Vagina (tissue), 2 donors: ENCODE data around the gene TAGLN3. TPM values are rescaled to one million over a fixed set of nuclear protein-coding genes. Genes with fewer than 3 reads are reported as not detected.

Experiments used
- DNase-seq, 2 donors: peaks; one replicate each; pipeline ENCODE4 v3.0.0-alpha.2; 2017; ENCODE audit errors: extremely low spot score in 2 of 2
- H3K27ac ChIP-seq: fragments of 200-600 bp; sonication (generic); one replicate; pipeline ENCODE4 v1.5.1; 2019
- H3K27me3 ChIP-seq: fragments of 200-600 bp; sonication (generic); one replicate; pipeline ENCODE4 v1.5.1; 2019
- H3K36me3 ChIP-seq, 2 donors: fragments of 200-600 bp; sonication (generic); one replicate each; pipeline ENCODE4 v1.5.1; 2017 to 2019
- H3K4me1 ChIP-seq: fragments of 200-600 bp; sonication (generic); one replicate; pipeline ENCODE4 v1.5.1; 2019
- H3K4me3 ChIP-seq, 2 donors: fragments of 200-600 bp; sonication (generic); 1 replicate in 1 of 2; 2 replicates in 1 of 2; pipeline ENCODE4 v1.5.1; 2016 to 2019
- H3K9me3 ChIP-seq: fragments of 200-600 bp; sonication (generic); one replicate; pipeline ENCODE4 v1.5.1; 2019
- POLR2A ChIP-seq, 2 donors: fragments of 450-650 bp; IDR thresholded peaks; one replicate each; pipeline ENCODE4 v1.6.1; 2017; ENCODE audit warnings: antibody characterized with exemption in 2 of 2, mild to moderate bottlenecking in 2 of 2, moderate library complexity in 2 of 2
- POLR2AphosphoS5 ChIP-seq, 2 donors: sonication (generic); formaldehyde crosslinking; IDR thresholded peaks; one replicate each; pipeline ENCODE4 v1.9.0; 2017; ENCODE audit warnings: antibody characterized with exemption in 2 of 2, mild to moderate bottlenecking in 2 of 2, low read depth in 1 of 2; ENCODE audit not compliant: insufficient read depth in 1 of 2
- intact Hi-C: fragments of 100-400 bp; cut with DNase I; formaldehyde crosslinking; loops from one replicate; pipeline ENCODE4 v1.15.1; 2023
- total RNA-seq: library from RNA; depleted of rRNA; stranded (reverse); fragments of >200 nt; gene quantifications from one replicate; pipeline ENCODE4 v1.2.3, GENCODE V29; 2016
- TF ChIP-seq, protein P1 (sequence below), 3 experiments: fragments of 450-650 bp in 2 of 3; fragments of 200-600 bp in 1 of 3; sonication (generic) in 1 of 3; IDR thresholded peaks; one replicate each; pipeline ENCODE4 v1.5.1; 2017 to 2019; ENCODE audit warnings: antibody characterized with exemption in 3 of 3, mild to moderate bottlenecking in 2 of 3, moderate library complexity in 2 of 3

The TAGLN3 gene
- total RNA-seq, 1 donor from 2014 or later: 3.9 TPM

DNA sequence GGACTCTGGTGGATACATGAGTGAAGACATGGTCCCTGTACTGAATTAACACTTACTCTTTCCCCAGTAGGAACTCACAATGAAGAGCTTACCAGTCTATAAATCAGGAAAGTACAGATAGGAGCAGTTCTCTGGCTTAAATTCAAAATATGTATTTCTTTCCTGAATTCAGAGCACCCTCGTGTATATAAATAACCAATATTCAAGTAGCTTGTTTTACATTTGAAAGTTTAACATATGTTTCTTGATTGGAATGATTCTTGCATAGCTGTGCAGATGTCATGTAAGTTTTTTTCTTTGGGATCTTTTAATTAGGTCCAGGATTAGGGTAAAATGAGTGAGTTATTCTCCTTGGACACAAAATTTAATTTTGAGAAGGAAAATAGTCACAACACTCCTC lies 21.0 kb downstream of the TAGLN3 start:
- intact Hi-C loops: no loop called here
- Histone ChIP-seq H3K27ac (no peak overlapping the region), H3K4me3 (no peak overlapping the region), H3K27me3 (no peaks in the 10 kb centered on the region), H3K9me3 (no peaks in the 10 kb centered on the region), H3K4me1 (no peaks in the 10 kb centered on the region), H3K36me3 (no peaks in the 10 kb centered on the region)
- DNase-seq: no peak
- TF ChIP-seq POLR2A (IDR thresholded peaks at IDR 0.05) (no peak), POLR2AphosphoS5 (IDR thresholded peaks at IDR 0.05; ENCODE audit: insufficient read depth in 1 of 2, low read depth in 1 of 2) (no peak)
- TF ChIP-seq, protein P1, sequence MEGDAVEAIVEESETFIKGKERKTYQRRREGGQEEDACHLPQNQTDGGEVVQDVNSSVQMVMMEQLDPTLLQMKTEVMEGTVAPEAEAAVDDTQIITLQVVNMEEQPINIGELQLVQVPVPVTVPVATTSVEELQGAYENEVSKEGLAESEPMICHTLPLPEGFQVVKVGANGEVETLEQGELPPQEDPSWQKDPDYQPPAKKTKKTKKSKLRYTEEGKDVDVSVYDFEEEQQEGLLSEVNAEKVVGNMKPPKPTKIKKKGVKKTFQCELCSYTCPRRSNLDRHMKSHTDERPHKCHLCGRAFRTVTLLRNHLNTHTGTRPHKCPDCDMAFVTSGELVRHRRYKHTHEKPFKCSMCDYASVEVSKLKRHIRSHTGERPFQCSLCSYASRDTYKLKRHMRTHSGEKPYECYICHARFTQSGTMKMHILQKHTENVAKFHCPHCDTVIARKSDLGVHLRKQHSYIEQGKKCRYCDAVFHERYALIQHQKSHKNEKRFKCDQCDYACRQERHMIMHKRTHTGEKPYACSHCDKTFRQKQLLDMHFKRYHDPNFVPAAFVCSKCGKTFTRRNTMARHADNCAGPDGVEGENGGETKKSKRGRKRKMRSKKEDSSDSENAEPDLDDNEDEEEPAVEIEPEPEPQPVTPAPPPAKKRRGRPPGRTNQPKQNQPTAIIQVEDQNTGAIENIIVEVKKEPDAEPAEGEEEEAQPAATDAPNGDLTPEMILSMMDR (IDR thresholded peaks at IDR 0.05): no peak

DNA sequence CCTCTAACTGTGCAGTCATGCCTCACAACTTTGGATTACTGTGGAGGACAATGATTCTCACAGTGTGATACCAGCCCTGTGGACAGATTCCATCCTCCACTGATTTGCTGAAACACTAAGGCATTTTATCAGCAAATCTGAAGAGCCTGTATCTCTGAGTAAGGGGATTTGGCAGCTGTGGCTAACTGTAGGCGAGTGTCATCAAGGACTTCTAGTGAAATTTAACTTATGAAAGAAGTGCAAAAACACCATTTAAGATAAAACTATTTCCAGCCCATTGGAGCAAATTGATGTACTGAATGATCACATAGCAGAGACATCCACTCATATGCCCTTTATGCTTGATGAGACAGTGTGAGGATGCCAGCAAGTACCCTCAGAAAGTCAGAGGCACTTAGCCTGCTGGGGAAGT lies 22.0 kb downstream of the TAGLN3 start:
- H3K27ac ChIP-seq: no peak overlapping the region
- no peaks in the 10 kb centered on the region for H3K9me3 ChIP-seq
- no peak overlapping the region for H3K4me3 ChIP-seq
- DNase-seq: no peak
- H3K27me3 ChIP-seq: no peaks in the 10 kb centered on the region
- intact Hi-C loops: no loop called here
- TF ChIP-seq, protein P1 (IDR thresholded peaks at IDR 0.05): no peak
- TF ChIP-seq POLR2AphosphoS5 (IDR thresholded peaks at IDR 0.05; ENCODE audit: insufficient read depth in 1 of 2, low read depth in 1 of 2) (no peak), POLR2A (IDR thresholded peaks at IDR 0.05) (no peak)
- H3K36me3 ChIP-seq: no peaks in the 10 kb centered on the region
- no peaks in the 10 kb centered on the region for H3K4me1 ChIP-seq

- TF ChIP-seq POLR2AphosphoS5 (IDR thresholded peaks at IDR 0.05; ENCODE audit: insufficient read depth in 1 of 2, low read depth in 1 of 2): no peak
- TF ChIP-seq POLR2A (IDR thresholded peaks at IDR 0.05): no peak
- TF ChIP-seq, protein P1 (IDR thresholded peaks at IDR 0.05): no peak
- DNase-seq: no peak
- H3K4me1 ChIP-seq: no peaks in the 10 kb centered on the region
- intact Hi-C loops: no loop called here
- H3K9me3 ChIP-seq: no peaks in the 10 kb centered on the region
- H3K27me3 ChIP-seq: no peaks in the 10 kb centered on the region
- no peak overlapping the region for H3K27ac ChIP-seq
- no peaks in the 10 kb centered on the region for H3K36me3 ChIP-seq
- no peak overlapping the region for H3K4me3 ChIP-seq
These were observed 28.4 kb downstream of the TAGLN3 start for GRCh38 chr3:112027142-112027541.

DNA sequence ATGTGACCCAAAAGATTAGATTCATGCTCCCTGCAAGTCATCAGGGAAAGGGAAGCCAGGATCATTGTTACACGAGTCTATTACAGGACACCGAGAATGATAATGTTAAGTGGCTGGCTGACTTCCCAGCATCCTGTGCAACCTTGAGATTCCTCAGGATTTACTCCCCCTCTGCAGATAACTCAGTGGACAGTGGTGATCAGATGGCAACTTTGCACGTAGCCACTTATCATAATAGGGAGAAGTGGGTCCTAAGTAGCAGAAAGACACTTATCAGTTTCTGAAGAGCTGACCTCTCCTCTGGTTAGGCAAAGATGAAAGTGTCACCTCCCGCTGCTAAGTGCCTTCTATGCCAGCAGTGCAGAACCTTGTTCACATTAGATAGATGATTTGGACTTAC lies 29.1 kb downstream of the TAGLN3 start:
- no peaks in the 10 kb centered on the region for H3K9me3 ChIP-seq
- H3K4me1 ChIP-seq: no peaks in the 10 kb centered on the region
- no peak overlapping the region for H3K4me3 ChIP-seq
- no peak for DNase-seq
- TF ChIP-seq POLR2AphosphoS5 (IDR thresholded peaks at IDR 0.05; ENCODE audit: insufficient read depth in 1 of 2, low read depth in 1 of 2) (no peak), POLR2A (IDR thresholded peaks at IDR 0.05) (no peak)
- TF ChIP-seq, protein P1 (IDR thresholded peaks at IDR 0.05): no peak
- no peaks in the 10 kb centered on the region for H3K36me3 ChIP-seq
- no peak overlapping the region for H3K27ac ChIP-seq
- no peaks in the 10 kb centered on the region for H3K27me3 ChIP-seq
- intact Hi-C loops: no loop called here

DNA sequence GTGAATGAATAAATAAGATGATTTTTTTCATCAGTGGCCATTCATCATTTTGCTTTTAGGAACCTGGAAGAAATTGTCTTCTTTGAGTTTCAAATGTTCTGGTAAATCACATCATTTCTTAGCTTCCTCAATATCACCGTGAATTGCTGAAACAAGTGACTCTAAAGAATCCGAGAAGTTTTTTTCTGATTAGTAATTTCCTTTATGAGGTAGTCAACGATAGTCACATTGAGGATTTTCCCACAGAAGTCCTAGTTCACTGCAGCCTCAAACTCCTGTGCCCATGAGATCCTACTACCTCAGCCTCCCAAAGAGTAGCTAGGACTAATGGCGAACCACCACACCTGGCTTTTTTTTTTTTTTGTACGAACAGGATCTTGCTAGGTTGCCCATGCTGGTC lies 32.2 kb downstream of the TAGLN3 start:
- H3K9me3 ChIP-seq: no peaks in the 10 kb centered on the region
- H3K4me1 ChIP-seq: no peaks in the 10 kb centered on the region
- H3K36me3 ChIP-seq: no peaks in the 10 kb centered on the region
- no peak overlapping the region for H3K4me3 ChIP-seq
- TF ChIP-seq, protein P1 (IDR thresholded peaks at IDR 0.05): no peak
- TF ChIP-seq POLR2AphosphoS5 (IDR thresholded peaks at IDR 0.05; ENCODE audit: insufficient read depth in 1 of 2, low read depth in 1 of 2) (no peak), POLR2A (IDR thresholded peaks at IDR 0.05) (no peak)
- DNase-seq: no peak
- no peak overlapping the region for H3K27ac ChIP-seq
- intact Hi-C loops: no loop called here
- H3K27me3 ChIP-seq: no peaks in the 10 kb centered on the region
